Measurements from ENCODE around the gene ZDBF2.

GRCh38 chr2:206267567-206267966, 6.9 kb upstream of the ZDBF2 start:
- TF ChIP-seq, protein P1, sequence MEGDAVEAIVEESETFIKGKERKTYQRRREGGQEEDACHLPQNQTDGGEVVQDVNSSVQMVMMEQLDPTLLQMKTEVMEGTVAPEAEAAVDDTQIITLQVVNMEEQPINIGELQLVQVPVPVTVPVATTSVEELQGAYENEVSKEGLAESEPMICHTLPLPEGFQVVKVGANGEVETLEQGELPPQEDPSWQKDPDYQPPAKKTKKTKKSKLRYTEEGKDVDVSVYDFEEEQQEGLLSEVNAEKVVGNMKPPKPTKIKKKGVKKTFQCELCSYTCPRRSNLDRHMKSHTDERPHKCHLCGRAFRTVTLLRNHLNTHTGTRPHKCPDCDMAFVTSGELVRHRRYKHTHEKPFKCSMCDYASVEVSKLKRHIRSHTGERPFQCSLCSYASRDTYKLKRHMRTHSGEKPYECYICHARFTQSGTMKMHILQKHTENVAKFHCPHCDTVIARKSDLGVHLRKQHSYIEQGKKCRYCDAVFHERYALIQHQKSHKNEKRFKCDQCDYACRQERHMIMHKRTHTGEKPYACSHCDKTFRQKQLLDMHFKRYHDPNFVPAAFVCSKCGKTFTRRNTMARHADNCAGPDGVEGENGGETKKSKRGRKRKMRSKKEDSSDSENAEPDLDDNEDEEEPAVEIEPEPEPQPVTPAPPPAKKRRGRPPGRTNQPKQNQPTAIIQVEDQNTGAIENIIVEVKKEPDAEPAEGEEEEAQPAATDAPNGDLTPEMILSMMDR (IDR thresholded peaks at IDR 0.05; ENCODE audit: low read depth, low read length): no peak
- TF ChIP-seq, protein P2, sequence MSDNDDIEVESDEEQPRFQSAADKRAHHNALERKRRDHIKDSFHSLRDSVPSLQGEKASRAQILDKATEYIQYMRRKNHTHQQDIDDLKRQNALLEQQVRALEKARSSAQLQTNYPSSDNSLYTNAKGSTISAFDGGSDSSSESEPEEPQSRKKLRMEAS (IDR thresholded peaks at IDR 0.05; ENCODE audit: low read depth, low read length): no peak
